HPDE6-E6E7 (cell line): ENCODE measurements around the gene PREP.

Experiments
- DNase-seq: peaks from one replicate; pipeline ENCODE4 v3.0.0; 2011; ENCODE audit warnings: missing footprints; ENCODE audit errors: extremely low spot score

PREP gene

DNA sequence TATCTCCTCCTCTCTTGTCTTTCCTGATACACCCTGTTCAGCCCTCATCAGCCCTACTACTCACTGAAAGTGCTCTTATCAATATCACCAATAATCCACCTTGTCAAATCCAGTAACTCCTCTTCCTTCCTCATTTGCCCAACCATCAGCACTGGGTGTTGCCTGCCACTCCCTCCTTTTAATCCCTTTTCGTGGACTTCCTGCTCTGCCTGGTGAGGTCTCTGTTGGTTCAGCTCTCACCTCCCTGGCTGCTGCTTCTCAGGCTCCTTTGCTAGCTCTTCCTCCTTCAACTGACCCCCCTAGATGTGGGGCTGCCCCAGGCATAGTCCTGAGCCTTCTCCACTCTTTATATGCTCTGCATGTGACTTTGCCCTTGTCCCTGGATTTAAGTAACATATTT lies 92.5 kb downstream of the PREP start:
- no peak for DNase-seq

DNA sequence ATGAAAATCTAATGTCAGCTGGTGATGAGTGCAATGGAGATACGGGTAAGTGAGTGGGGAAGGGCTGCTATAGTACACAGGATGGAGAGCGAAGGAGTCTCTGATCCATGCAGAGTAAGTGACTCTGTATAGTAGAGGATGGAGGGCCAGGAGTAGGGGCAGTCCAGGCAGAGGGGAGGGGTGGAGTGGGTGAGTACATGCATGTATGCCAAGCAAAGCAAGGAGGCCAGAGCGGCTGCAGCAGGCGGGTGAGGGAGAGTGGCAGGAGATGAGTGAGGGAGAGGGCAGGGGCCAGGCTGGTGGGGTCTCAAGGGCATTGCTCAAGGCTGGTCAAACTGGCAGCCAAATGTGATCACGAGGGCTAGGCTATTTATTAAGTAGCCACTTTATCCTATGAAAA lies 94.0 kb downstream of the PREP start:
- no peak for DNase-seq

DNA sequence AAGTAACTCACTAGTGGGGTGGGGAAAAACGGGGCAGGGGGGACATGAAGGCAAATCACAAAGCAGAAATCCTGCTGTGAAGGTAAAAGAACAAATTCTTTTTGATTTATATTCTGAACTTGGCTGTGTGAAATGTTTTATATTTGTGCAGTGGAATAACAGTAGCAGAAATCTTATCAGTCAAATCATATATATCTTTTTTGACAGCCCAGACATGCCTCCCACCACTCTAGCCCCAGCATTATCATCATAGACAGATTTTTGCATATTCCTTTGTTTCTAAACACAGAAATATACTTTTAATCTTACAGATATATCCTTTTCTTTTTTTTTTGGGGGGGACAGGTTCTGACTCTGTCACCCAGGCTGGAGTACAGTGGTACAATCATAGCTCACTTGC lies 97.4 kb downstream of the PREP start:
- DNase-seq = no peak

- DNase-seq = no peak
These were observed 98.1 kb downstream of the PREP start for GRCh38 chr6:105304825-105305224.

DNA sequence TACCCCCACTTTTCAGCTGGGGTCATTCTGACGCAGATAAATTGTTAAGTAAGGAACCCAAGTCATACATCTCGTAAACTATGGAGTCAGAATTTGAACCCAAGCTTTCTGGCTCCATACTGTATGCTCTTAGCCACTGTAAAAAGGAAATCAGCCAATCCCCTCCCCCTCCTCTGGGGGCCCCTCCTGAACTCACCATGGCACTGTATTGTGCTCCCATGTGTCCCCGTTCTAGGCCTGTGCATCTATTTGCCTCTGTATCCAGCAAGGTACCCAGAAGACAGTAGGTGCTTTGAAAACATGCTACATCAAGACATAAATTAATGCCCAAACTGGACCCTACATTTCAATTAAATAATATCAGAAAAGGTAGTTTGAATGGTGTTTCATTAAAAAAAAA lies 98.5 kb downstream of the PREP start:
- DNase-seq = no peak

- no peak for DNase-seq
These were observed 100.2 kb downstream of the PREP start for GRCh38 chr6:105302617-105303128.

DNA sequence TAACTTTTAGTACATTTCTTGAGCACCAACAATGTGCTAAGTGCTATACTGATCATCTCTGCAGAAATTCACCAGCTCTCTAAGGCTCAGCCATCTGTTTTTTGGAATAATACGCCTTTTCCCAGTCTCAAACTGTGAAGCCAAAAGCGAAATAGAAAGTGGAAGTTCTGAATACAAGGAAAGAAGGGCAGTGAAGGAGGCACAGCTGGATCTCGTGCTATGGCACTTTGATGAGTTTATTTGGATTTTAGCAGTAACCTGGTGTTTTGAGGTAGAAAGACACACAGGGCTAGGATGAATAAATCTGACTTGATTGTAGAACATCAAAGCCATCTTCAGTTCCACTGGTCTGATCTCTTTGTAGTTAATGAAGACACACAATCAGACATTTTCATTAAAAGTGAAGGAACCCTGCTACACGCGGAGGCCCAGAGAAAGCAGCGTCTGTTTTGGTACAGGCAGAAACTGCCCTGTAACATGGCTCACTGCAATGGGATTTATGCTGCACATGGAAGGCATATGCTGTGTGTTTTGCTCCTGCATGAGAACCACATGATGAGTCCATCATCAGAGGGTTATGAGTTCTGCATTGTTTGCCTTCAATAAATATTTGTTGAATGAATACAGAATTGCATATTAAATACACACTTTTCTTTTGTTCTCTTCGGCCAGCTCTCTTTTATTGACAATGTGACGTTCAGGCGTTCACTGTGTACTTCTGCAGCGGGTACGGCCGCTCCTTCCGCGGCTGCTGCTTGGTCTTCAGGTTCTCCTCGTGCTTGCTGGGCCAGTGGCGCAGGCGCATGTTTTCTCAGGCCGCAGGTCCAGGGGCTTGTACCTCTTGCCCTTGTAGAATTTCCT lies 100.9 kb downstream of the PREP start:
- no peak for DNase-seq

DNA sequence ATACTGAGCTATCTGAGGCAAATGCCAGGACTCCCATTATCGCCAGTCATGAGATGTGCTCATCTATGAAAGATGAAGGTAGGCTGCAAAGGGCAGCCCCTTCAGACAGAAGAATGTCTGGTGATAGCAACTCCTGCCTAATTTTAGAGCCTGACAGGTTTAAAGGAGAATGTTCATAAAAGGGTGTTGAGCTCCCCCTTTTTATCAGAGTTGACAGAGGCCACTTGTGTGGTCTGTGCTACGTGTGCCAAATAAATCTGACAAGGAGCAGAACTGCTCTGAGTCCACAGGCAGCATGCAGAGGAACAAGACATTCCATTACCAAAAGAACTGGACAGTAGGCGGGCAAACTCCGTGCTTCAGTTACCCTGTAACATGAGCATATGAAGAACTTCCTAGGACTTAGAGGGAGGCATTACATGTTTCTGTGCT lies 101.8 kb downstream of the PREP start:
- no peak for DNase-seq

DNA sequence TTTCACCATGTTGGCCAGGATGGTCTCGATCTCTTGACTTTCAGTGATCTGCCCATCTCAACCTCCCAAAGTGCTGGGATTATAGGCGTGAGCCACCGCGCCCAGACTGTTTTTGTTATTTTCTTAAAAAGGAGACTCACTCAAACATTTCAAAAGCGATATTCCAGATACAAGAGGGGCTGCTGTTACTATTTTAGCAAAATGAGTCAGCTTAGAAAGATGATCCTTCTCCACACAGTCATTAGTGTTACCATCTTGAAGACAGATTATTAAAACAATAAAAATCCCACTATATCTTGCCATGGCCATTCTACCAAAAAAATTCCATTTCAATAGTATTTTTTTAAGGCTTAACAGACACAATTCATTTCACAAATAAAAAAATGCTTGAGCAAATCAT lies 102.8 kb downstream of the PREP start:
- DNase-seq = no peak

GRCh38 chr6:105294129-105294528 lies 108.8 kb downstream of the PREP start:
- no peak for DNase-seq

- no peak for DNase-seq
These were observed 110.1 kb downstream of the PREP start for GRCh38 chr6:105292689-105293339.

DNA sequence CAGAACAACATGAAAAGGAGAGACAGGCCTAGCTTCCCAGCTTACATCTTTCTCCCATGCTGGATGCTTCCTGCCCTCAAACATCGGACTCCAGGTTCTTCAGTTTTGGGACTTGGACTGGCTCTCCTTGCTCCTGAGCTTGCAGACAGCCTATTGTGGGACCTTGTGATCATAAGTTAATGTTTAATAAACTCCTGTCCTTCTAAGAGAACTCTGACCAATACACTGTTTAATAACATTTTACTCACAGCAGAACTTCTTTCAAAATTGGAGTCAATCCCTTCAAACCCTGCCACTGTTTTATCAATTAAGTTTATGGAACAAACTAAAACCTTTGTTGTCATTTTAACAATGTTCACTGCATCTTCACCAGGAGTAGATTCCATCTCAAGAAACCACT lies 111.4 kb downstream of the PREP start:
- no peak for DNase-seq

DNA sequence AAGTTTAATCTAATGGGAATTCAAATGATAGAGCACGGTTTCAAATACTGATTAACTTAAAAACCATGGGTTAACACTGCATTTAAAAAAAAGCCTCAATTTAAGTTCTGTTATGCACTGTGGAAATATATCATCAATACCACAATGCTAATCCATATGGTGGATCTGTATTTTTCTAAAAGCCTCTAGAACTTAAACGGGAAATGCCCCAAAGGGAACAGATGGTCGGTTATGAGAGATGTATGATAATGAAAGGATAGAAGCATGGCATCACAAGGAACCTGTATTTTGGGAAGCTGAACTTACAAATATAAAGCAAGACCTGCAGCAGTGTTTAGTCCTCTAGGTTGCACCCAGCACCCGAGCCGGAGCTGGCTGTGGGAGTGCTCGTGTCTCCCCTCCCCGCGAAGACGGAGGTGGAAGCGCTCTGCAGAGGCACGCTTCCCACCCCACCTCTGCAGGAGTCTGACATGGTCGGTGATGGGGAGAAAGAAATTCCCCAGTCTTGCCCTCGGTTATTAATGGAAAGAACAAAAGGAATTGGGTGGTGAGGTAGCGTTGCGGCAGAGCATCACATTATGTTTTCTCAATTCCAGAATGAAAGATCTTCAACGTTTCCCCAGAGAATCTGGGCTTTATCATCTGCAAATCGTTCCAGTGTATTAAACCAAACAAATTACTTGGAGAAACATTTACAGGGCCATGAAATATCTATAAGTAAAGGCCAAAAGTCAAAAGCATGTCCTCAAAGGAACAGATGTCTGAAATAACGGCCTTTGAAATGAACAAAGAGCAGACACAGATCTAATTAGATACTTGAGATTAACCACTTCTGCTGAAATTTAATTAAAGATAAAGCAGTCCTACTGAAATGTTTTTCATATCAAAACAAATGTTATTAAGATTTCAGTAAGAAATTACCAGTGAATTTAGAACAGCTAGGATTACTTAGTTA lies 120.0 kb downstream of the PREP start:
- no peak for DNase-seq

DNA sequence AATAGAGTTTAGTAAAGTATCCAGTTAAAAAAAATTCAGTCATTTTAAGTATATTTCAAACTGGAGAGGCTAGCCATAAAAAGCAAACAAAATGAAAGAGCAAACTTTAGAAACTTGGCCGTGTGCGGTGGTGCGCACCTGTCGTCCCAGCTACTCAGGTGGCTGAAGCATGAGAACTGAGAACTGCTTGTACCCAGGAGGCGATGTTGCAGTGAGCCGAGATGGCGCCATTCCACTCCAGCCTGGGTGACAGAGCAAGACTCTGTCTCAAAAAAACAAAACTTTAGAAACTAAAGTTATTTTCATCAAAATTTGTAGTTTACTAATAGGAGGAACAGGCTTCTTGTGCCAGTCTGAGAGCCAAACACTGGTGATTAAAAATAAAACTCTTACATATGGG lies 122.8 kb downstream of the PREP start:
- DNase-seq = no peak

- DNase-seq = no peak
These were observed 123.4 kb downstream of the PREP start for GRCh38 chr6:105279463-105279862.

DNA sequence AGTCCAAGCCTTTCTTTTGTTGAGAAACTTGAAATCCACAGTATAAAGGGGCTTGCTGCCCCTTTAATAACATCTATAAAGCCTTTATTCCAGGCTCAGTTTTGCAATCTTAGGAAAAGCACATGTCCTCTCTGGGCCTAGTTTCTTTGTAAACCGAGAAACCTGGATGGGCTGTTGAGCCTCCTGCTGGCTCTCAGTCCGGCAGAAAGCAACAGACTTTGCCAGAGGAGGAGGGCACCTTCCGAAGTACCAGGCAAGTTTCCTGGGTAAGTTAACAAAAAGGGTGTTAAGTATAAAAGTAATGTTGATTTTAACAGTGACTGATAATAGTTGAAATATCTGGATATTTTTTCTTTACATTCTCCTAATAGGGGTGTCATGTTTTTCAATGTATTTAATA lies 124.1 kb downstream of the PREP start:
- DNase-seq = no peak

- no peak for DNase-seq
These were observed 124.8 kb downstream of the PREP start for GRCh38 chr6:105278035-105278434.

GRCh38 chr6:105276374-105276773 lies 126.5 kb downstream of the PREP start:
- DNase-seq = no peak

- DNase-seq = no peak
These were observed 127.3 kb downstream of the PREP start for GRCh38 chr6:105275542-105275941.

- no peak for DNase-seq
These were observed 128.2 kb downstream of the PREP start for GRCh38 chr6:105274678-105275077.

GRCh38 chr6:105273589-105273988 lies 129.3 kb downstream of the PREP start:
- no peak for DNase-seq

DNA sequence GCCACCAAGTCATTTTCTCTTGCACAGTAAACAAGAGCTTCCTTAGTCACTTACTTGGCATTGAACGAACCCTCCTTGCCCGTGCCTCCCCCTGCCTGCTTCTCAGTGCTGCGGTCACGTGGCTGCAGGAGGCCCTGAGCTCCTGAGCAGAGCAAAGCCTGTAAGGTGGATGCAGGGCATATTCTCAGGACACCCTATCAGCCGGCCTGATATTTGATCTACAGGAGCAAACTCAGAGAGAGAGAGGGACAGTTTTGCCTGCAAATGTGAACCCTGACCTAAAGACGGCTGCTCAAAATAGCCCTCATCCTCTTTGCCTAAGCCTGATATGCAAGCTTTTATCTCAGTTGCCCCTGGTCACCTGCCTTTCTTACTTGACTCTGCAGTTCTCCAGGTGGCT lies 130.1 kb downstream of the PREP start:
- DNase-seq = peak; percentile 12
